Breast epithelium (tissue), 3 donors: ENCODE results near the gene SHCBP1.

ENCODE experiments used
- CTCF ChIP-seq, 3 donors: fragments of 450-650 bp; IDR thresholded peaks; one replicate each; pipeline ENCODE4 v1.5.1; 2016 to 2017; ENCODE audit warnings: antibody characterized with exemption in 3 of 3, mild to moderate bottlenecking in 3 of 3, moderate library complexity in 3 of 3
- POLR2A ChIP-seq: fragments of 450-650 bp; IDR thresholded peaks from one replicate; pipeline ENCODE4 v1.6.1; 2016; ENCODE audit warnings: antibody characterized with exemption, mild to moderate bottlenecking, moderate library complexity
- POLR2AphosphoS5 ChIP-seq, 3 donors: sonication (generic); formaldehyde crosslinking; IDR thresholded peaks; one replicate each; pipeline ENCODE4 v1.6.1; 2017; ENCODE audit warnings: antibody characterized with exemption in 3 of 3

GRCh38 chr16:46591257-46591656 is 29.9 kb downstream of the SHCBP1 start:
- no peak for TF ChIP-seq CTCF (IDR thresholded peaks at IDR 0.05)
- TF ChIP-seq POLR2AphosphoS5 (IDR thresholded peaks at IDR 0.05) = no peak
- no peak for TF ChIP-seq POLR2A
